Liver (tissue), 3 donors: ENCODE data around the gene RANBP1.

Experiments
- ATF3 ChIP-seq: IDR thresholded peaks from 2 replicates; pipeline ENCODE4 v1.6.1; 2016; ENCODE audit warnings: antibody characterized with exemption
- CTCF ChIP-seq: fragments of 150-350 bp; IDR thresholded peaks from 2 replicates; pipeline ENCODE4 v1.5.1; 2017; ENCODE audit warnings: improper control_type of control experiment, low read depth, low read length; ENCODE audit not compliant: missing input control
- SP1 ChIP-seq: IDR thresholded peaks from 2 replicates; pipeline ENCODE4 v1.6.1; 2018; ENCODE audit warnings: antibody characterized with exemption, mild to moderate bottlenecking
- donor health status: healthy.
- donor health status: healthy.

GRCh38 chr22:20112623-20113511, 3.0 kb upstream of the RANBP1 start:
- TF ChIP-seq ATF3 (no peak), CTCF (no peak), SP1 (no peak)
